ENCODE measurements around the gene PLA2G4E. TPM values are rescaled to one million over a fixed set of nuclear protein-coding genes. Genes with fewer than 3 reads are reported as not detected.

Gene PLA2G4E
- total RNA-seq, 2 experiments from 2014 or later: not detected

GRCh38 chr15:41936649-41937567 lies 83.9 kb downstream of the PLA2G4E start:
- POLR2A ChIA-PET: interaction anchor here (0.6 to 1.2 kb wide), 3 partner anchors 33 to 164 kb away, joined by 3 to 11 read pairs (median 5); partner anchors contain the start of gene EHD4
- CTCF ChIA-PET: interaction anchor here (0.7 to 3.0 kb wide), 19 partner anchors 9 to 164 kb away, joined by 3 to 18 read pairs (median 3); no protein-coding TSS in a partner anchor
- H3K4me1 Mint-ChIP-seq: peaks cover 71% of the 10 kb centered on the region

GRCh38 chr15:41936155-41936554 lies 84.7 kb downstream of the PLA2G4E start:
- DNase-seq: no peak
- Mint-ChIP-seq H3K36me3 (ENCODE audit: low read depth) (peaks cover 14% of the 10 kb centered on the region), H3K4me3 (no peak overlapping the region)

More at GRCh38 chr15:41936649-41937567, 83.9 kb downstream of the PLA2G4E start:
- peaks cover 15% of the 10 kb centered on the region for H3K36me3 Mint-ChIP-seq (ENCODE audit: low read depth)
- peak overlapping the region; percentile 99 for H3K27ac Mint-ChIP-seq
- no peaks in the 10 kb centered on the region for H3K27me3 Mint-ChIP-seq
- H3K4me3 Mint-ChIP-seq: peak overlapping the region; percentile 57
- H3K9me3 Mint-ChIP-seq: peaks cover 2% of the 10 kb centered on the region
- DNase-seq: peak; percentile 82

DNA sequence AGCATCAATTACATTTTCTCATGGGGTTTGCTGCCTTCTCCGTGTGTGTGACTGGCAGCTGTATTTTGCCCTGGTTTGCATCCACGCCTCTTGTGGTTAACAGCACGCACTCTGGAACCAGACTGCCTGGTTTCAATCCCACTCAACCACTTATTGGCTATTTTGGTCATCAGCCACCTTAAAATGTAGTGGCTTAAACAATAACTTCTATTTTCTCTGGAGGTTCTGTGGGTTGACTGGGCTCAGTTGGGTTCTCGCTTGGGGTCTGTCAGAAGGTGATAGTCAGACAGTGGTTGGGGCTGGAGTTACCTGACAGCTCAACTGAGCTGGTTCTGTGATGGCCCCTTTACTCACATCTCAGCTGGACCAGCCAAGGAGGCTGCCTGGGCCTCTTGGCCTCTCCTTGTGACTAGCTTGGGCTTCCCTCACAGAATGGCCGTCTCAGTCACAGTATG lies 85.2 kb downstream of the PLA2G4E start:
- POLR2A ChIA-PET: no interaction called here
- peaks cover 67% of the 10 kb centered on the region for H3K4me1 Mint-ChIP-seq
- H3K36me3 Mint-ChIP-seq (ENCODE audit: low read depth): peaks cover 8% of the 10 kb centered on the region
- H3K27me3 Mint-ChIP-seq: no peaks in the 10 kb centered on the region
- no peak for DNase-seq
- H3K27ac Mint-ChIP-seq: peak overlapping the region; percentile 99
- H3K4me3 Mint-ChIP-seq: peak overlapping the region; percentile 5
- H3K9me3 Mint-ChIP-seq: peaks cover 2% of the 10 kb centered on the region
- CTCF ChIA-PET: interaction anchor here (1.0 to 3.0 kb wide), 4 partner anchors 10 to 123 kb away, joined by 4 to 18 read pairs (median 5); no protein-coding TSS in a partner anchor

More at GRCh38 chr15:41936155-41936554, 84.7 kb downstream of the PLA2G4E start:
- H3K27ac Mint-ChIP-seq: peak overlapping the region; percentile 99
- peaks cover 2% of the 10 kb centered on the region for H3K9me3 Mint-ChIP-seq
- no peaks in the 10 kb centered on the region for H3K27me3 Mint-ChIP-seq
- H3K4me1 Mint-ChIP-seq: peaks cover 72% of the 10 kb centered on the region
- ChIA-PET POLR2A (interaction anchor here (1.2 kb wide), 1 partner anchor 34 kb away, joined by 5 read pairs; no protein-coding TSS in a partner anchor), CTCF (interaction anchor here (0.8 to 3.0 kb wide), 5 partner anchors 10 to 124 kb away, joined by 3 to 18 read pairs (median 6); no protein-coding TSS in a partner anchor)

DNA sequence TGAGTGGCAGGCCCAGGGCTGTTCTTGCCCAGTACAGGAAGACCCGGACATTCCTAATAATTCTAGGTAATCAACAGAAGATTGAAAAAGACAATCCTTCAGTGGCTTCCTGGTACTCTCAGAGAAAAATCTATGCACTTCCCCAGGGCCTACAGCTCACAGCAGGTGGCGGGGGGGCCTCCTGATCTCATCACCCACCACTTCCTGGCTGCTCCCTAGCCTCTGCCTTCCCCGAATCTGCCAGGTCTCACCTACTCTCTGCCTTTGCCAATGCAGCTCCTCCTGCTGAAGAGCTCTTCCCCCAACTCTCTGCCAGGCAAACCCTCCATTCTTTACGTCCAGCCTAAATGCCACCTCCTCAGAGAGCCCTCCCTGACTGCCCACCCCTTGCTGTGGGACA lies 86.0 kb downstream of the PLA2G4E start:
- ChIA-PET POLR2A (no interaction called here), CTCF (interaction anchor here (0.9 to 1.6 kb wide), 4 partner anchors 30 to 970 kb away, joined by 3 to 4 read pairs (median 4); no protein-coding TSS in a partner anchor)
- Mint-ChIP-seq H3K27me3 (no peaks in the 10 kb centered on the region), H3K4me1 (peaks cover 65% of the 10 kb centered on the region), H3K4me3 (peak overlapping the region; percentile 62), H3K36me3 (ENCODE audit: low read depth) (peaks cover 4% of the 10 kb centered on the region), H3K27ac (peak overlapping the region; percentile 99), H3K9me3 (peaks cover 2% of the 10 kb centered on the region)
- peak; percentile 78 for DNase-seq

DNA sequence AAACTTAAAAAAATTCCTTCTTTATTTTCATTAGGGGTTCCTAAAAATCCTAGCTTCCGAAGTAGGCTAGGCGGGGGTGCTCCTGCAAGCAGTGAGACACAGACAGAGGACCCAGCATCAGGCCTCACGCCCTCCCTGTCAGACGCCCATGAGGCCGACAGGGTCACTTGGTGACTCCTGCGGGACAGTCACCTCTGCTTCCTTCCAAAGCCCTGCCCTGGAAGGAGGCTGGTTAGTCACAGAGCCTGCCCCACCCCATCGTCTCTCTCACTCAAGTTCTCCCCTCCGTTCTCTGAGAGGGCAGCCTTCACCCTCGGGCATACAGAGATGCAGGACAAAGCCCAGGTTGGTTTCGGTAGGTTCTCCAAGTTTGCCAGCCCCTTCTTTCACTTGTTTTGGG lies 87.1 kb downstream of the PLA2G4E start:
- Mint-ChIP-seq H3K4me1 (peaks cover 73% of the 10 kb centered on the region), H3K27me3 (no peaks in the 10 kb centered on the region), H3K4me3 (no peak overlapping the region), H3K27ac (peak overlapping the region; percentile 99), H3K36me3 (ENCODE audit: low read depth) (peaks cover 4% of the 10 kb centered on the region), H3K9me3 (peaks cover 2% of the 10 kb centered on the region)
- ChIA-PET POLR2A (no interaction called here), CTCF (interaction anchor here (0.9 to 1.1 kb wide), 2 partner anchors 10 to 969 kb away, joined by 3 to 4 read pairs; no protein-coding TSS in a partner anchor)
- DNase-seq: no peak

GRCh38 chr15:41933326-41933725 lies 87.5 kb downstream of the PLA2G4E start:
- POLR2A ChIA-PET: no interaction called here
- Mint-ChIP-seq H3K4me1 (peaks cover 71% of the 10 kb centered on the region), H3K9me3 (peaks cover 2% of the 10 kb centered on the region), H3K36me3 (ENCODE audit: low read depth) (peaks cover 4% of the 10 kb centered on the region), H3K4me3 (no peak overlapping the region), H3K27me3 (no peaks in the 10 kb centered on the region), H3K27ac (peak overlapping the region; percentile 99)
- CTCF ChIA-PET: interaction anchor here (0.9 to 1.6 kb wide), 2 partner anchors 10 to 29 kb away, joined by 4 read pairs; no protein-coding TSS in a partner anchor
- DNase-seq: no peak

- POLR2A ChIA-PET: no interaction called here
- no peaks in the 10 kb centered on the region for H3K27me3 Mint-ChIP-seq
- no peak for DNase-seq
- CTCF ChIA-PET: interaction anchor here (0.9 to 2.0 kb wide), 3 partner anchors 11 to 28 kb away, joined by 4 to 9 read pairs (median 4); no protein-coding TSS in a partner anchor
- H3K36me3 Mint-ChIP-seq (ENCODE audit: low read depth): peaks cover 4% of the 10 kb centered on the region
- H3K4me1 Mint-ChIP-seq: peaks cover 68% of the 10 kb centered on the region
- peaks cover 2% of the 10 kb centered on the region for H3K9me3 Mint-ChIP-seq
- no peak overlapping the region for H3K4me3 Mint-ChIP-seq
- H3K27ac Mint-ChIP-seq: peak overlapping the region; percentile 31
These were observed 88.1 kb downstream of the PLA2G4E start for GRCh38 chr15:41932511-41933289.

DNA sequence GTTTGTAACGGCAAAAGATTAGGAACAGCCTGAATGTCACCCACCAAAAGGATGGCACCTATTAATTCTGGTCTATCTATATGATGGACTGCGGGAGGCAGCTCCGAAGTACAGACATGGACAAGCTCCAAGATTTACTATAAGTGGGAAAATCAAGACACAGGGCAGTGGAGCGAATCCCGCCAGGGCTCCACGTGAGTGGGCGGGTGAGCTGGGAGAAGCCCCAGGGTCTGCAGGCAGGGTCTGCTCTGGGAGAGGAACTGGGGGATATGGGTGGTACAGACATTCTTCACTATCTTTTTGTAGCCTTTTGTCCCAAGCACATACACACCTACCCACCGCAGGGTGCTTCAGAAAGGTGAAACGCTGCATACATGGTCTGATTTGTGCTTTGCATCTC lies 88.7 kb downstream of the PLA2G4E start:
- Mint-ChIP-seq H3K4me1 (peaks cover 66% of the 10 kb centered on the region), H3K9me3 (peaks cover 2% of the 10 kb centered on the region), H3K4me3 (no peak overlapping the region), H3K36me3 (ENCODE audit: low read depth) (peaks cover 4% of the 10 kb centered on the region), H3K27me3 (no peaks in the 10 kb centered on the region), H3K27ac (no peak overlapping the region)
- ChIA-PET CTCF (interaction anchor here (1.6 to 2.0 kb wide), 2 partner anchors 10 to 27 kb away, joined by 4 to 9 read pairs; no protein-coding TSS in a partner anchor), POLR2A (no interaction called here)
- no peak for DNase-seq

Other genes starting within 250 kb of the PLA2G4E start
- 10 to 100 TPM; 29.8 to 31.2 TPM for gene MAPKBP1, start 246.6 kb downstream of the PLA2G4E start, total RNA-seq
- gene JMJD7, start 192.9 kb downstream of the PLA2G4E start, total RNA-seq: 10 to 100 TPM; 23.9 to 28.4 TPM
- 10 to 100 TPM; 10.5 to 17.0 TPM for gene PLA2G4B, start 182.2 kb downstream of the PLA2G4E start, total RNA-seq
- gene SPTBN5, start 127.0 kb downstream of the PLA2G4E start, total RNA-seq: 1 to 10 TPM; 1.2 to 1.5 TPM
- gene EHD4, start 48.5 kb downstream of the PLA2G4E start, total RNA-seq: 10 to 100 TPM; 14.5 TPM
- not detected for gene PLA2G4D, start 73.5 kb upstream of the PLA2G4E start, total RNA-seq
- gene PLA2G4F, start 135.6 kb upstream of the PLA2G4E start, total RNA-seq: not detected
- gene VPS39, start 187.3 kb upstream of the PLA2G4E start, total RNA-seq: 10 to 100 TPM; 66.8 to 77.5 TPM

Measured in activated CD4-positive, alpha-beta T cell treated with anti-CD3 and anti-CD28 coated beads, Interleukin-2, amount 10 ng/mL, durations not matched to agents 7 days and 5 days (primary cell).